CD4-positive, alpha-beta T cell (primary cell): ENCODE measurements around the gene UPP2. TPM values are rescaled to one million over a fixed set of nuclear protein-coding genes. Genes with fewer than 3 reads are reported as not detected.

Experiments used
- ATAC-seq: fragments of 200-7000 bp; cut with Tn5 transposase; one replicate; pipeline ENCODE4 v1.10.0; 2022; ENCODE audit warnings: mild to moderate bottlenecking; ENCODE audit not compliant: poor library complexity
- CTCF ChIA-PET: fragments of 350-600 bp; sonication (Branson Sonifier 250); formaldehyde crosslinking; loops from one replicate; lab custom pipeline; 2021; ENCODE audit warnings: antibody characterized with exemption, inconsistent platforms; lab: Charles Lee
- POLR2A ChIA-PET: fragments of 350-600 bp; sonication (Branson Sonifier 250); formaldehyde crosslinking; loops from one replicate; lab custom pipeline; 2021; ENCODE audit warnings: antibody characterized with exemption, inconsistent platforms; lab: Charles Lee
- DNase-seq, 14 experiments: peaks; one replicate each; pipeline ENCODE4 v3.0.0-alpha.2; 2013 to 2020; ENCODE audit warnings: mixed read lengths in 2 of 14
- H3K27ac ChIP-seq, 2 donors: one replicate each; pipeline versions ENCODE4 v1.5.1 to v1.7.0; 2013; ENCODE audit warnings: low read length in 2 of 2, low read depth in 1 of 2, mild to moderate bottlenecking in 1 of 2
- H3K27me3 ChIP-seq, 2 experiments: 1 replicate in 1 of 2; 2 replicates in 1 of 2; pipeline versions ENCODE4 v1.6.1 to v1.7.0; 2013; ENCODE audit warnings: low read length in 2 of 2, control low read depth in 1 of 2, mild to moderate bottlenecking in 1 of 2, moderate library complexity in 1 of 2; ENCODE audit not compliant: insufficient read depth in 2 of 2, control insufficient read depth in 1 of 2
- H3K36me3 ChIP-seq: one replicate; pipeline ENCODE4 v1.6.1; 2013; ENCODE audit warnings: low read length, control low read depth; ENCODE audit not compliant: insufficient read depth
- H3K4me1 ChIP-seq: one replicate; pipeline ENCODE4 v1.6.1; 2013; ENCODE audit warnings: low read length, control low read depth; ENCODE audit not compliant: insufficient read depth
- H3K4me3 ChIP-seq: one replicate; pipeline ENCODE4 v1.5.1; 2013; ENCODE audit warnings: mild to moderate bottlenecking, low read length, moderate library complexity
- H3K9me3 ChIP-seq, 2 experiments: 1 replicate in 1 of 2; 2 replicates in 1 of 2; pipeline versions ENCODE4 v1.6.1 to v1.7.0; 2013; ENCODE audit warnings: low read length in 2 of 2, mild to moderate bottlenecking in 2 of 2, control low read depth in 1 of 2, moderate library complexity in 1 of 2; ENCODE audit not compliant: control insufficient read depth in 1 of 2, insufficient read depth in 1 of 2
- H3K27ac Mint-ChIP-seq: one replicate; pipeline ENCODE4 v1.8.0; 2020; ENCODE audit warnings: mixed read lengths
- H3K27me3 Mint-ChIP-seq: one replicate; pipeline ENCODE4 v1.8.0; 2021; ENCODE audit warnings: mixed read lengths
- H3K36me3 Mint-ChIP-seq: one replicate; pipeline ENCODE4 v1.8.0; 2021; ENCODE audit warnings: low read depth, mixed read lengths
- H3K4me1 Mint-ChIP-seq: one replicate; pipeline ENCODE4 v1.8.0; 2021; ENCODE audit warnings: low read depth, mixed read lengths
- H3K4me3 Mint-ChIP-seq: one replicate; pipeline ENCODE4 v1.8.0; 2020; ENCODE audit warnings: mild to moderate bottlenecking, mixed read lengths
- H3K9me3 Mint-ChIP-seq: one replicate; pipeline ENCODE4 v1.8.0; 2020; ENCODE audit warnings: mixed read lengths
- intact Hi-C, 2 experiments: fragments of 100-400 bp; cut with DNase I in 1 of 2; cut with micrococcal nuclease in 1 of 2; formaldehyde crosslinking; loops; one replicate each; pipeline versions ENCODE4 v1.15.1 to v1.9.0; 2023 to 2025; cut with DNase I, micrococcal nuclease
- total RNA-seq, 174 experiments: library from RNA in 2 of 174; stranded (reverse) in 2 of 174; gene quantifications; one replicate each; pipeline ENCODE4 v1.2.3 and lab custom pipeline; 2021 to 2026
- TF ChIP-seq, protein P1 (sequence below): fragments of 200-600 bp; IDR thresholded peaks from one replicate; pipeline ENCODE4 v1.8.0; 2022; ENCODE audit warnings: antibody characterized with exemption, mild to moderate bottlenecking

UPP2 gene
- total RNA-seq, 2 experiments from 2014 or later = not detected

DNA sequence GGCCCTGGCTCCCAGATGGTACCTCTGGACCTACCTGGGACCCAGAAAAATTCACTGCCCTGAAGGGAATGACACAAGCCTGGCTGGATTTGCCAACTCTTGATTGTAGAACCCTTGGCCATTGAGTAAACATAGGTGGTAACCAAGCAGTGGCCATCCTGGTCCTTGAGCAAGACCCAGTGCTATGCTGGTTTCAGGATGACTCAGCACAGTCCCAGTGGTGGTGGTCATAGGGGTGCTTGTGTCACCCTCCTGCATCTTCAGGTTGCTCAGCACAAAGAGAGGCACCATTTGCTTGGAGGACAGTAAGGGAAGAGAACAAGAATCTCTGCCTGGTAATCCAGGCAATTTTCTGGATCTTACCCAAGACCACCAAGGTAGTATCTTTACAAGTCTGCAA is 52.9 kb downstream of the UPP2 start:
- H3K4me1 ChIP-seq = no peaks in the 10 kb centered on the region
- no peak overlapping the region for H3K4me3 ChIP-seq
- H3K27me3 ChIP-seq = peaks cover 0 to 7% of the 10 kb centered on the region in 2 experiments
- DNase-seq (no peak), ATAC-seq (no peak)
- TF ChIP-seq, protein P1, sequence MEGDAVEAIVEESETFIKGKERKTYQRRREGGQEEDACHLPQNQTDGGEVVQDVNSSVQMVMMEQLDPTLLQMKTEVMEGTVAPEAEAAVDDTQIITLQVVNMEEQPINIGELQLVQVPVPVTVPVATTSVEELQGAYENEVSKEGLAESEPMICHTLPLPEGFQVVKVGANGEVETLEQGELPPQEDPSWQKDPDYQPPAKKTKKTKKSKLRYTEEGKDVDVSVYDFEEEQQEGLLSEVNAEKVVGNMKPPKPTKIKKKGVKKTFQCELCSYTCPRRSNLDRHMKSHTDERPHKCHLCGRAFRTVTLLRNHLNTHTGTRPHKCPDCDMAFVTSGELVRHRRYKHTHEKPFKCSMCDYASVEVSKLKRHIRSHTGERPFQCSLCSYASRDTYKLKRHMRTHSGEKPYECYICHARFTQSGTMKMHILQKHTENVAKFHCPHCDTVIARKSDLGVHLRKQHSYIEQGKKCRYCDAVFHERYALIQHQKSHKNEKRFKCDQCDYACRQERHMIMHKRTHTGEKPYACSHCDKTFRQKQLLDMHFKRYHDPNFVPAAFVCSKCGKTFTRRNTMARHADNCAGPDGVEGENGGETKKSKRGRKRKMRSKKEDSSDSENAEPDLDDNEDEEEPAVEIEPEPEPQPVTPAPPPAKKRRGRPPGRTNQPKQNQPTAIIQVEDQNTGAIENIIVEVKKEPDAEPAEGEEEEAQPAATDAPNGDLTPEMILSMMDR = no peak
- Mint-ChIP-seq H3K27ac (no peak overlapping the region), H3K9me3 (no peaks in the 10 kb centered on the region), H3K27me3 (peaks cover 16% of the 10 kb centered on the region), H3K4me1 (no peaks in the 10 kb centered on the region), H3K4me3 (no peak overlapping the region), H3K36me3 (no peaks in the 10 kb centered on the region)
- POLR2A ChIA-PET = no interaction called here
- CTCF ChIA-PET = no interaction called here
- intact Hi-C loops = no loop called here
- H3K9me3 ChIP-seq = peaks cover 0 to 4% of the 10 kb centered on the region in 2 experiments
- H3K27ac ChIP-seq = no peak overlapping the region
- no peaks in the 10 kb centered on the region for H3K36me3 ChIP-seq

DNA sequence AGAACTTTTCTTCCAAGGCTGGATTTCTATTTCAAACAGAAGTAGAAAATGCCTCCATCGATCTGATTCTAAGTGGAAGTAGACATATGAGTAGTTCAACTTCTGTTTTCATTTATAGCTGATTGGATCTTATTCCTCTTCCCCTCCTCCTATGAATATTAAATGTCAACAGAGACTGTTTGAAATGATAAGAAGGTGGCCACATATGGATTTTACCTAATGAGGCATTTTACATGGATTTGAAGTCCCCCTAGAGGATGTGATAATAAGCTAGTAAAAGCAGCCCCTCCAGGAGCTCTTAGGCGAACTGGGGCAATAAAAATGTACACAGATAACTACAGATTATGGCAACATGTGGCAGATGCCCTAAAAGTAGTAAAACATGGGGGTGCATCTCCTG is 71.0 kb downstream of the UPP2 start:
- ATAC-seq (no peak), DNase-seq (no peak)
- ChIA-PET POLR2A (no interaction called here), CTCF (no interaction called here)
- H3K4me3 ChIP-seq = no peak overlapping the region
- no peaks in the 10 kb centered on the region for H3K9me3 ChIP-seq
- no peak overlapping the region for H3K4me3 Mint-ChIP-seq
- intact Hi-C loops = no loop called here
- no peaks in the 10 kb centered on the region for H3K27me3 ChIP-seq
- H3K36me3 Mint-ChIP-seq = no peaks in the 10 kb centered on the region
- H3K27me3 Mint-ChIP-seq = peaks cover 30% of the 10 kb centered on the region
- no peak overlapping the region for H3K27ac Mint-ChIP-seq
- H3K27ac ChIP-seq = no peak overlapping the region
- H3K4me1 Mint-ChIP-seq = no peaks in the 10 kb centered on the region
- H3K4me1 ChIP-seq = no peaks in the 10 kb centered on the region
- TF ChIP-seq, protein P1 = no peak
- no peaks in the 10 kb centered on the region for H3K36me3 ChIP-seq
- H3K9me3 Mint-ChIP-seq = no peaks in the 10 kb centered on the region

DNA sequence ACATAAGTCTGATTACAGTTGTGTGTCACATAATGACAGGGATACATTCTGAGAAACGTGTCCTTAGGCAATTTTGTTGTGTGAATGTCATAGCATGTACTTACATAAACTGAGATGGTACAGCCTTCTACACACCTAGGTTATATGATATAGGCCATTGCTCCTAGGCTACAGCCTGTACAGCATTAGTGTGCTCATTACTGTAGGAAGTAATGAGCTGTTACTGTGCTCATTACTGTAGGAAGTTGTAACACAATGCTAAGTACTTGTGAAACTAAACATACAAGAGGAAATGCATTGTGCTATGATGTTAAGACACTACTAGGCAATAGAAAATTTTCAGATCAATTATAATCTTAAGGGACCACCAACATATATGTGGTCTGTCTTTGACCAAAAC is 72.8 kb downstream of the UPP2 start:
- Histone ChIP-seq H3K4me1 (no peaks in the 10 kb centered on the region), H3K27me3 (no peaks in the 10 kb centered on the region), H3K4me3 (no peak overlapping the region), H3K36me3 (no peaks in the 10 kb centered on the region), H3K9me3 (no peaks in the 10 kb centered on the region), H3K27ac (no peak overlapping the region)
- no peak overlapping the region for H3K4me3 Mint-ChIP-seq
- POLR2A ChIA-PET = no interaction called here
- no peaks in the 10 kb centered on the region for H3K36me3 Mint-ChIP-seq
- no peaks in the 10 kb centered on the region for H3K4me1 Mint-ChIP-seq
- H3K27me3 Mint-ChIP-seq = peaks cover 31% of the 10 kb centered on the region
- CTCF ChIA-PET = no interaction called here
- H3K9me3 Mint-ChIP-seq = no peaks in the 10 kb centered on the region
- intact Hi-C loops = no loop called here
- no peak overlapping the region for H3K27ac Mint-ChIP-seq
- DNase-seq (no peak), ATAC-seq (no peak)
- TF ChIP-seq, protein P1 = no peak
